GM19468 (cell line): ENCODE data around the gene UBXN11.
"Not testable (repeated sequence)": the region's sequence is repeated elsewhere in the genome, so short reads cannot be mapped to it uniquely, and the experiment has no call there.

Source experiments
- ATAC-seq: cut with Tn5 transposase; IDR thresholded peaks from one replicate; pipeline ENCODE4 v1.9.1; 2021; ENCODE audit warnings: mild to moderate bottlenecking, moderate library complexity, moderate number of reproducible peaks; ENCODE audit not compliant: unreplicated experiment; ENCODE audit errors: extremely low read depth

Gene UBXN11

GRCh38 chr1:26337206-26337535 lies 30.7 kb upstream of the UBXN11 start:
- no peak for ATAC-seq

DNA sequence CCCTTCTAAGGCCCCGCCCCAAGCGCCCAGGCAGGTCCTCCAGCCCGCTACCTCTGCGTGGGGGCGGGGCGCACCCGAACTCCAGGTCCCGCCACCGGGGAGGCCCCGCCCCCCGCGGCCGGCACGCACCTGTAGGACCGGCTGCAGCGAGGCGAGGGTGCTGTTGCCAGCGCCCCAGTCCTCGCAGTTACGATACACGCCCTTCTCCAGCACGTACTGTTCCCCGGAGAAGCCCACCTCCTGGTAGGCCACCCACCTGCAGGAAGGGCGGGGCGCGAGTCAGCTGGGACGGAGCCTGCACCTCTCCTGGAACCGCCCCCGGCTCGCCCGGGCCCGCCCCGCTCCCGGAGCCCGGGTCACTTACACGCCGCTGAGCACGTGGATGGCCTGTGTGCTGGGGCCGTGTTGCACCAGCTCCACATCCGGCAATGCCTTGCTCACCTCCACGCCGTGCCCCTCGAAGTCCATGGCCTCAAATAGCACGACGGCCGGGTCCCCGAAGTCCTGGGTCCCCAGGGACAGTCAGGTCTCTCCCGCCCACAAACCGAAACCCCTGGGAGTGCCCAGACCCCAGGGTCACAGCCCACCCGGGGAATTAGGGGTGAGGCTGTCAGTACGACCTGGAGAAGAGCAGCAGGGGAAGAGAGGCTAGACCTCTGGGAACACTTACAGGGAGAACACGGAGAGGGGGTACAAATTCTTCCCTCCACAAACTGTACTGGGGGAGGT lies 30.2 kb upstream of the UBXN11 start:
- no peak for ATAC-seq

DNA sequence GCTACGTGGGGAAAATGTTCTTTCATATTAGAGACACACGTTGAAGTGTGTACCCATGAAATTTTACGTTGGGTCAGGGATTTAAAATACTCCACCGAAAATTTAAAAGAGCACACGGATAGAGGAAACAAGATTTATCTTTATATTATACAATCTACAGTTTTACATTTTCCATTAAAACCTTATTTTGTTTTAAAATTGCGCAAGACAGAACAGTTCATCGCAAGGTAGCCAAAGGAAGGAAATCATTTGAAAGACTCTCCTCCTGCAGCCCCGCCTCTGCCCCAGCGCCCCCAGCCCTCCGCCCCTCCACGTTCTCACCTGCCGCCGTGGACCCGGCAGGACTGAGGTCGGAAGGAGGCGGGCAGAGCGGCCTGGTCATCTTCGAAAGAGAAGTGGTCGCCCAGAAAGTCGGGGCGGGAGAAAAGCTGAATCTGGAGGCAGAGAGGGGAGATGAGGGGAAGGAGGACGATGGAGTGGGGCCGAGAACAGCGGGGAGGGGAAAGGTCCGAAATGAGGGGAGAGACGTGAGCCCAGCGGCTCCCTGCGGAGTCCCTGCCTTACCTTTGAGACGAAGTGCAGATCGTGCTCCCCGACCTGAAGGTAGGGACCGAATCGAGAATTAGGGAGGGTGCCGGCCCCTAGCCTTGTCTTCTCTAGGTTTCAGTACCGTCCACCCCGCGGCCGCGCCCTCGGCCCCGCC lies 29.5 kb upstream of the UBXN11 start:
- ATAC-seq = no peak

- not testable (repeated sequence) for ATAC-seq
These were observed 26.9 kb upstream of the UBXN11 start for GRCh38 chr1:26333312-26333711.

DNA sequence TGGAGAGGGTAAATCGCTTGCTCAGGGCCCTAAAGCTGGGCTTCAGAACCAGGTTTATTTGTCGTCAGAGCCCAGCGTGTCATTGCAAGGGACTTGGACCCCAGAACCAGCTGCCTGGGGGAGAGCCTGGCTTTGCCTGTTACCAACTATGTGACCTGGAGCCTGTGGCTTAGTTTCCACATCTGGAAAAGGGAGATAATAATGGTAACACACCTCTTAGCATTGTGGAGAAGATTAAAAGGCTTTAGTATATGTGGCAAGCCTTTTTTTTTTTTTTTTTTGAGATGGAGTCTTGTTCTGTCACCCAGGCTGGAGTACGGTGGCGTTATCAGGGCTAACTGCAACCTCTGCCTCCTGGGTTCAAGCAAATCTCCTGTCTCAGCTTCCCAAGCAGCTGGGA lies 23.8 kb upstream of the UBXN11 start:
- ATAC-seq = no peak

DNA sequence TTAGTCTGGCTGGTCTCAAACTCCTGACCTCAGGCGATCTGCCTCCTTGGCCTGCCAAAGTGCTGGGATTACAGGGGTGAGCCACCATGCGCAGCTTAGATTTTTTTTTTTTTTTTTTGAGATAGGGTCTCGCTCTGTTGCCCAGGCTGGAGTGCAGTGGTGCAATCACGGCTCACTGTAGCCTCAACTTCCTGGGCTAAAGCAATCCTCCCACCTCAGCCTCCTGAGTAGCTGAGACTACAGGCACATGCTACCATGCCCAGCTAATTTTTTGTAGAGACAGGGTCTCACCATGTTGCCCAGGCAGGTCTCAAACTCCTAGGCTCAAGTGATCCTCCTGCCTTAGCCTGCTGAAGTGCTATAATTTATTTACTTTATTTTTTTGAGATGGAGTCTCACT lies 22.9 kb upstream of the UBXN11 start:
- not testable (repeated sequence) for ATAC-seq

- ATAC-seq = no peak
These were observed 22.2 kb upstream of the UBXN11 start for GRCh38 chr1:26328597-26328996.

DNA sequence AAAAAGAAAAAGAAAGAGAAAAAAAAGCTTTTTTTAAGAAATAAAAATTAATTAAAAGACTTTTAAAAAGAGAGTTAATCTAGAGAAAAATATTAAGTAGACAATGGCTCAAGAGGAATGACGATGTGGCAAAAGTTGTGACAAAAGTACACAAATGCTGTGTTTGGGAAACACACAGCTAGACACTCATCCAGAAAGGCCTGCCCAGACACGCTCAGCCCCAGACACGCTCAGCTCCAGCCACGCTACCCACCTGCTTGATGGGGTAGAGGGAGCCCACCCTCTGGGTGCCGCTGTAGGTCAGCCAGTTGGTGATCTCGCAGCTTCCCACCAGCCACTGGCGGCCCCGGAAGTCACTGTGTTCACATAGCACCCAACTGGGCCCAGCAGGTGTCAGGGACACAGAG lies 21.5 kb upstream of the UBXN11 start:
- ATAC-seq = no peak

DNA sequence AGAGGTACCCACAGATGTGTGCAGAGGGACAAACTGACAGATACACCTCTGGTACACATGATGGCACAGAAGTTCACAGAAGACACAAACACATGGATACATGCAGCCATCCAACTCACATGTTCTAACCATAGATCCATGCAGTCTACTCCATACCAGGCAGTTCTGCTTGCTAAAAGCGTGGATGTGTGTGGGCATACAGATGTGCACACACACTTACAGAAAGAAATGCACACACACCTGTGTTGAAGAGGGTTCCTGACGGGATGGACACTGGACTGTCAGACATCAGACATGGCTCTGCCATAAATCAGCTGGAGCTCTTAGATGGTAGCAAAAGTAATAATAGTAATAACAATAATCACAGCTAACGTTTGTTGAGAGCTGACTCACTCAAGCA lies 18.1 kb upstream of the UBXN11 start:
- ATAC-seq = no peak

DNA sequence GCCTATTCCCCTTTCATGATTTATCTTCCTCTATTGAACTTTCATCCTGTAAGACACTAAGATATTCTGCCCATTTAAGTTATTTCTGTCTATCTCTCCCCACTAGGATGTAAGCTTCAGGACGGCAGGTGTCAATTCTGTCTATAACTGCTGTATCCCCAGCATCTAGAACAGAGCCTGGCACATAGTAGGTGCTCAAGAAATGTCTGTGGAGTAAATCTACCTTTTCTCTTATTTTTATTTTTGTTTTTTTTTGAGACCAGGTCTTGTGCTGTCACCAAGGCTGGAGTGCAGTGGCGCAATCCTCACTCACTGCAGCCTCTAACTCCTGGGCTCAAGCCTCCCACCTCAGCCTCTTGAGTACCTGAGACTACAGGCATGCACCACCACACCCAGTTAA lies 16.9 kb upstream of the UBXN11 start:
- ATAC-seq = no peak

GRCh38 chr1:26322042-26322331 lies 15.6 kb upstream of the UBXN11 start:
- no peak for ATAC-seq

DNA sequence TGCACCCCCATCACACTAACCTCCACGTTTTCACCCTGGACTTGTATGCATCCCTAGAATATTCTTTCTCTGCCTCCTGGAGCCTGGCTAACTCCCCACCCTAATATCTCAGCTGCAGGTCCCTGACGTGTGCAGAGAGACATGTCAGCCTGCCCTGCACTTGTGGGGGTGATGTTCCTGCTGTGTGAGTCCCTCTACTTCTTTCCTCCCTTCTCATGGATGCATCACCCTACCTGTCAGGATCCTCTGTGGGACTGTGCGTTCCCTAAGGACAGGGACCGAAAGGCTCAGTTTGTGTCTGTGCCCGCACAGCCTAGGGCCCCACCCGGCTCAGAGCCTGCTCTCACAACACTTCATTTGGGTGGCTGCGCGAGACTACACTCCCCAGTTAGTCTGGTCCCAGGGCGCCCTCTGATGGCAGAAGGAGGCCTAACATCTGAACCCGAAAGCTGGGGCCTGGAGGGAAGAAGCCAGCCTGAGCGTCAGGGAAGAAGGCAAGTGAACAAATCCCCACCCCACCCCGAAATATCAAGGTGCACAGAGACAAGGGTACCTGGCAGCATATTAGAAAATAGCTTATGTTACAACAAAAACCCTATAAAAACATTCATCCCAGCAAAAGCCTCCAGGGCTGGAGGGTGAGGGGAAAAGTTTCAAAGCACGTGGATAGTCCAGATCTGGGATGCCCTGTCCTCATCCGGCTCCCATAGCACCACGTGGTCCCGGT lies 15.0 kb upstream of the UBXN11 start:
- no peak for ATAC-seq

GRCh38 chr1:26320896-26321295 lies 14.5 kb upstream of the UBXN11 start:
- no peak for ATAC-seq

- no peak for ATAC-seq
These were observed 12.1 kb upstream of the UBXN11 start for GRCh38 chr1:26318338-26319064.

GRCh38 chr1:26317612-26318337 lies 11.3 kb upstream of the UBXN11 start, which contains the start of gene CD52:
Gene CD52 (plus strand): TSS chr1:26317958. CDS start chr1:26318018, 60 bp downstream.
- ATAC-seq = no peak

DNA sequence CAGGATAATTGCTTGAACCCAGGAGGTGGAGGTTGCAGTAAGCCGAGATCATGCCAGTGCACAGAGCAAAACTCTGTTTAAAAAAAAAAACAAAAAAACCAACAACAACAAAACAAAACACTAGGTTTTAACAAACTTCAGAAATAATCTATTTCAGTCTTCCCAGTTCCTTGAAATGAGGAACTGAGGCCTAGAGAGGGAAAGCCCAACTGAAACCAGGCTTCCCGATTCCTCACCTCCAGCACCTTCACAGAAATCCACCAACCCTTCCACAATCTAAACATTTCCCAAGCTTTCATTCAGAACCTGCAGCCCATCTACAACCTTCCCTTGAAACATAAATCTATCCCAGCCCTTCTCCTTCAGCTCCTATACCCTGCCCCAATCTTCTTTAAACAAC lies 10.7 kb upstream of the UBXN11 start:
- no peak for ATAC-seq

GRCh38 chr1:26315874-26316850 lies 9.7 kb upstream of the UBXN11 start:
- no peak for ATAC-seq

DNA sequence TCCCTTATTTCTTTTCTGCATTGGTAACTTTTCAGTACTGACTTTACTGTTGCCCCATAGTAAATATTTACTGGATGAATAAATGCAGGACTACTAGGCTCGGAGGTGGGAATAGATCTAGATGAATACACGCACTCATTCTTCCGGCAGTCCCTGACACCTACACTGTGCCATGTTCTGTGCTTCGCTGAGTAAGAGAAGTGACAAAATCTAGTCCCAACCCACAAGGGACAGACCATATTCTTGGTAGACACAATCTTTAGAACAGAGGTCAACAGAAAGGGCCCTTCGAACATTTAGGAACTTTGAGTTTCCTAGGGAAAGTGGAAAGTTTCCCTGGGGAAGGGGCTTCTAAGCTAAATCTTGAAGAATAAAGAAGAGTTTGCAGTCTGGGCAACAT lies 8.1 kb upstream of the UBXN11 start:
- no peak for ATAC-seq
